ENCODE results near the gene DHX58. TPM values are rescaled to one million over a fixed set of nuclear protein-coding genes. Genes with fewer than 3 reads are reported as not detected.
A peak's percentile ranks its signal among the peaks of the same experiment; 100 is the strongest.
"Not testable (repeated sequence)": the region's sequence is repeated elsewhere in the genome, so short reads cannot be mapped to it uniquely, and the experiment has no call there.

The DHX58 gene
- 15.3 and 20.3 TPM in 2 replicates for total RNA-seq

- peaks cover 48% of the 10 kb centered on the region for H3K4me1 Mint-ChIP-seq (ENCODE audit: low read depth)
- peak within 1 kb of the TSS; percentile 91 for H3K4me3 Mint-ChIP-seq (ENCODE audit: low read depth)
- no peaks in the 10 kb centered on the region for H3K27me3 Mint-ChIP-seq (ENCODE audit: low read depth)
- H3K27ac Mint-ChIP-seq: peak within 1 kb of the TSS; percentile 96
- peaks cover 55% of the 10 kb centered on the region for H3K36me3 Mint-ChIP-seq (ENCODE audit: low read depth)
- peak; percentile 84 for DNase-seq (ENCODE audit: low spot score)
- H3K9me3 Mint-ChIP-seq: no peaks in the 10 kb centered on the region
- intact Hi-C loops (cut with micrococcal nuclease): loop anchor here (1.0 to 5.0 kb wide), 2 partner anchors 45 to 146 kb away; partner anchors contain the start of gene CNP
Measured at GRCh38 chr17:42112552-42113176, at the start of gene DHX58. DHX58 (minus strand) TSS chr17:42112714; CDS start chr17:42111892, 822 bp downstream.

DNA sequence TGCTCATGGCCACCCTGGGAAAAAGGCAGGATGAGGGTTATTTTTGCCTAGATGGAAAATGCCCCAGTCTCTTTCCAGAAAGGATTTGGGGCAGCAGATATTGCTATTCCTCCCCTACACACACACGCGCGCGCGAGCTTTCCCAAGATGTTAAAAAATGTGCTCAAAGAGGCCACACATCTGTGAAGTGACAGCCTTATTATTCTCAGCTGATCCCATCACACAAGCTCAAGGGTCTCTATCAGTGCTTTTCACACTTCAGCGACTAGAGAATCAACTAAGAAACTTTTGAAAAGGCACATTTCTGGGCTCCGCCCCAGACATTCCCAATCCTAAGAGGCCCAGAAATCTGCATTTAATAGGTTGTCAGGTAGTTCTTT is 48.0 kb upstream of the DHX58 start:
- no peak for DNase-seq (ENCODE audit: low spot score)
- H3K9me3 Mint-ChIP-seq: no peaks in the 10 kb centered on the region
- no peak overlapping the region for H3K27ac Mint-ChIP-seq
- intact Hi-C loops (cut with micrococcal nuclease): no loop called here
- no peak overlapping the region for H3K4me3 Mint-ChIP-seq (ENCODE audit: low read depth)
- H3K27me3 Mint-ChIP-seq (ENCODE audit: low read depth): no peaks in the 10 kb centered on the region
- H3K36me3 Mint-ChIP-seq (ENCODE audit: low read depth): no peaks in the 10 kb centered on the region
- peaks cover 4% of the 10 kb centered on the region for H3K4me1 Mint-ChIP-seq (ENCODE audit: low read depth)

DNA sequence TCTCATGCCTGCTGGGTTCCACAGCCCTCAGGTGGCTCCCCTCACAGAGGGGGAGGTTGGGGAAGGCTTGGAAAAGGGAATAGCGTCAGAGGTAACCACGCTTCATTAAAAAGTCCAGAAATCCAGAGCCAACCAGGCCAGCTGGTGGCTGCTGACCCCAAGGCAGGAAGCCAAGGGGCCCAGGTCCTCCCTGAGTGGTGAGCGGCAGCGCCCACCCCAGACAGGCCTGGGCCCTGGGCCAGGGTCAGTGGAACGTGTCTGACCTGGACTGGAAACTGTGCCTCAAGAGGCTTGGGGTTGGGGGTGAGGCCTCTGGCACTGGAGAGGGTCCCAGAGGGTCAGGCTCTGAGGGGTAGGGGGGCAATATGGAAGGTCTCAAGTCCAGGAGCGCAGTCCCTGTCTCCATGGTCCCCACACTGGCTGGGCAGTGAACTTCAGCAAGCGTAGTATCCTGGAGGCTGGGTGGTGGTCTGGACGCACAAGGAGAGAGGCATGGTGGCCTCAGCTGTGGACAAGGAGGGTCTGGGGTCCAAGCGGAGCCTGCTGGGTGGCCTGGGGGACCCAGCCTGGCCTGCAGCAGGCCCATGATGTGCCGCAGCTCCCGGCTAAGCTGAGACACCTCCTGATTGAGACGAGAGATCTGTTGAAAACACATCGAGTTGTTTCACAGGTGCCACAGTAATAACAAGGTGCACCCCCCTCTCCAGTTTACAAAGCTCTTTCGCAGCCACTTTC is 47.4 kb upstream of the DHX58 start:
- Mint-ChIP-seq H3K9me3 (no peaks in the 10 kb centered on the region), H3K27ac (no peak overlapping the region), H3K4me3 (ENCODE audit: low read depth) (no peak overlapping the region), H3K27me3 (ENCODE audit: low read depth) (no peaks in the 10 kb centered on the region), H3K4me1 (ENCODE audit: low read depth) (peaks cover 4% of the 10 kb centered on the region), H3K36me3 (ENCODE audit: low read depth) (no peaks in the 10 kb centered on the region)
- intact Hi-C loops (cut with micrococcal nuclease): loop anchor here (5.0 kb wide), 1 partner anchor 48 kb away; the partner anchor contains the start of gene DHX58
- no peak for DNase-seq (ENCODE audit: low spot score)

DNA sequence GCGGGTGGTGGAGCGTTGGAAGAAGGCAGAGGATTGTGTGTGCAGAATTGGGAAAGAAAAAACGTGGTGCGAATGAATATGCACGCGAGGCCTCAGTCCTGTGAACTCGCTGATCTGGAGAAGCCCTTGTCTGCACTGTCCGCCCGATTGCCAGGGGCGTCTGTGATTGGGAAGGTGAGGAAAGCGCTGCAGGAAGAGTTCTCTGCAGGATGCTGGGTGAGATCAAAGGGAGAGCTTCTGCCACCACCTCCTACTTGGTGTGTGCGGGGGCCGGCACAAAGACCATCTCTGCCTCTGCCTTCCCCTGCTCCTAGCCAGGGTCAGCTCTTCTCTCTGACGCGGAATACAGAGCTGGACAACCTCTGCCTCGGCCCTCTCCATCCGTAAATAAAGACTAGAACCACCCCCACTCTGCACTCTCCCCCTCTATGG is 43.1 kb upstream of the DHX58 start:
- Mint-ChIP-seq H3K9me3 (no peaks in the 10 kb centered on the region), H3K36me3 (ENCODE audit: low read depth) (peaks cover 9% of the 10 kb centered on the region), H3K4me3 (ENCODE audit: low read depth) (peak overlapping the region; percentile 92), H3K27ac (no peak overlapping the region), H3K27me3 (ENCODE audit: low read depth) (no peaks in the 10 kb centered on the region), H3K4me1 (ENCODE audit: low read depth) (peaks cover 22% of the 10 kb centered on the region)
- no peak for DNase-seq (ENCODE audit: low spot score)
- intact Hi-C loops (cut with micrococcal nuclease): loop anchor here (1.0 to 5.0 kb wide), 3 partner anchors 25 to 189 kb away; partner anchors contain the start of genes CNP, DHX58 and KCNH4

- Mint-ChIP-seq H3K27me3 (ENCODE audit: low read depth) (no peaks in the 10 kb centered on the region), H3K36me3 (ENCODE audit: low read depth) (peaks cover 9% of the 10 kb centered on the region), H3K4me1 (ENCODE audit: low read depth) (peaks cover 22% of the 10 kb centered on the region), H3K9me3 (no peaks in the 10 kb centered on the region), H3K4me3 (ENCODE audit: low read depth) (peak overlapping the region; percentile 92), H3K27ac (peak overlapping the region; percentile 77)
- no peak for DNase-seq (ENCODE audit: low spot score)
- intact Hi-C loops (cut with micrococcal nuclease): loop anchor here (2.0 kb wide), 1 partner anchor 27 kb away; the partner anchor contains the start of gene KCNH4
Measured at GRCh38 chr17:42153919-42154742, 41.6 kb upstream of the DHX58 start.

- Mint-ChIP-seq H3K4me3 (ENCODE audit: low read depth) (no peak overlapping the region), H3K4me1 (ENCODE audit: low read depth) (peaks cover 11% of the 10 kb centered on the region), H3K9me3 (no peaks in the 10 kb centered on the region), H3K27ac (no peak overlapping the region), H3K36me3 (ENCODE audit: low read depth) (peaks cover 40% of the 10 kb centered on the region), H3K27me3 (ENCODE audit: low read depth) (no peaks in the 10 kb centered on the region)
- no peak for DNase-seq (ENCODE audit: low spot score)
- intact Hi-C loops (cut with micrococcal nuclease): no loop called here
Measured at GRCh38 chr17:42146911-42147607, 34.5 kb upstream of the DHX58 start.

DNA sequence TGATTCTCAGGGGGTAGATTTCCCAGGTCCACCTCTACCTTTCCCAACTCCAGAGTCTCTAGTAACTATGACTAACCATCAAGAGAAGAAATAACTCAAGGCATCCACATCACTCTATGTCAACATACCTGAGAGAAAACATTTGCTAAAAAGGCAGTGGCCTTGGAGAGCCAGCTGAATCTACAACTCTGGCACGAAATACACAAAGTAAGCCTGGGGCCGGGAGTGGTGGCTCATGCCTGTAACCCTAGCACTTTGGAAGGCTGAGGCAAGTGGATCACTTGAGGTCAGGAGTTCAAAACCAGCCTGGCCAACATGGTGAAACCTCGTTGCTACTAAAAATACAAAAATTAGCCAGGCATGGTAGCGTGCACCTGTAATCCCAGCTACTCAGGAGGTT is 30.6 kb upstream of the DHX58 start:
- H3K4me3 Mint-ChIP-seq (ENCODE audit: low read depth); H3K4me1 Mint-ChIP-seq (ENCODE audit: low read depth); H3K27ac Mint-ChIP-seq; DNase-seq (ENCODE audit: low spot score); H3K9me3 Mint-ChIP-seq; H3K27me3 Mint-ChIP-seq (ENCODE audit: low read depth); intact Hi-C loops (cut with micrococcal nuclease): not testable (repeated sequence)
- peaks cover 36% of the 10 kb centered on the region for H3K36me3 Mint-ChIP-seq (ENCODE audit: low read depth)

DNA sequence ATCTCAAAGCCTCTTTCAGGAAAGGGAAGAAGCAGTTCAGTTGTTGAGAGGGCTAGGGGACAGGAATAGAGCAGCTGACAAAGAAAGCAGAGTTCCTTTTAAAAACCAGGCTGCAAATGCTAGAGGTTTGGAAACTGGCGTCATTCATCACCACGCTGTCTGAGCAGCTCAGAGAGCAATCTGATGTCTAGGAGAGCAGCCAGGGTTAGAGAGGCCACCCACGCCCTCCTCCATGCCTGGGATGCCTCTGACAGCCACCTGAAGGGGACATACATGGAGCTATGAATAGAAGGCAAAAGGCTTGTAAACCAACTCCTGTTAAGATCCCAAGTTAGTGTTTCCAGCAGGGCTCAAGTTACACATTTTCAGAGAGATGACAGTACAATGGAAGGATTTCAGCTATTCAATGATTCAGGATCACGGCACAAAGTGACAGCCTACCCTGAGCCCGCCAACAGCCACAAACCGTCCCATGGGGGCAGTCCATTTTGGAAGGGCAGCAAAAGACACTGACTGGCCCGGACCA is 29.9 kb upstream of the DHX58 start:
- no peaks in the 10 kb centered on the region for H3K27me3 Mint-ChIP-seq (ENCODE audit: low read depth)
- H3K9me3 Mint-ChIP-seq: no peaks in the 10 kb centered on the region
- no peak overlapping the region for H3K4me3 Mint-ChIP-seq (ENCODE audit: low read depth)
- H3K36me3 Mint-ChIP-seq (ENCODE audit: low read depth): peaks cover 32% of the 10 kb centered on the region
- intact Hi-C loops (cut with micrococcal nuclease): no loop called here
- DNase-seq (ENCODE audit: low spot score): no peak
- no peaks in the 10 kb centered on the region for H3K4me1 Mint-ChIP-seq (ENCODE audit: low read depth)
- H3K27ac Mint-ChIP-seq: no peak overlapping the region

GRCh38 chr17:42141382-42141781 is 28.9 kb upstream of the DHX58 start:
- Mint-ChIP-seq H3K27me3 (ENCODE audit: low read depth) (no peaks in the 10 kb centered on the region), H3K4me3 (ENCODE audit: low read depth) (no peak overlapping the region), H3K36me3 (ENCODE audit: low read depth) (peaks cover 24% of the 10 kb centered on the region), H3K9me3 (no peaks in the 10 kb centered on the region), H3K4me1 (ENCODE audit: low read depth) (peaks cover 3% of the 10 kb centered on the region), H3K27ac (no peak overlapping the region)
- no peak for DNase-seq (ENCODE audit: low spot score)
- intact Hi-C loops (cut with micrococcal nuclease): no loop called here

- H3K4me3 Mint-ChIP-seq (ENCODE audit: low read depth); DNase-seq (ENCODE audit: low spot score); H3K9me3 Mint-ChIP-seq; H3K4me1 Mint-ChIP-seq (ENCODE audit: low read depth); H3K27me3 Mint-ChIP-seq (ENCODE audit: low read depth); H3K27ac Mint-ChIP-seq; intact Hi-C loops (cut with micrococcal nuclease): not testable (repeated sequence)
- H3K36me3 Mint-ChIP-seq (ENCODE audit: low read depth): peaks cover 24% of the 10 kb centered on the region
Measured at GRCh38 chr17:42140690-42141089, 28.2 kb upstream of the DHX58 start.

DNA sequence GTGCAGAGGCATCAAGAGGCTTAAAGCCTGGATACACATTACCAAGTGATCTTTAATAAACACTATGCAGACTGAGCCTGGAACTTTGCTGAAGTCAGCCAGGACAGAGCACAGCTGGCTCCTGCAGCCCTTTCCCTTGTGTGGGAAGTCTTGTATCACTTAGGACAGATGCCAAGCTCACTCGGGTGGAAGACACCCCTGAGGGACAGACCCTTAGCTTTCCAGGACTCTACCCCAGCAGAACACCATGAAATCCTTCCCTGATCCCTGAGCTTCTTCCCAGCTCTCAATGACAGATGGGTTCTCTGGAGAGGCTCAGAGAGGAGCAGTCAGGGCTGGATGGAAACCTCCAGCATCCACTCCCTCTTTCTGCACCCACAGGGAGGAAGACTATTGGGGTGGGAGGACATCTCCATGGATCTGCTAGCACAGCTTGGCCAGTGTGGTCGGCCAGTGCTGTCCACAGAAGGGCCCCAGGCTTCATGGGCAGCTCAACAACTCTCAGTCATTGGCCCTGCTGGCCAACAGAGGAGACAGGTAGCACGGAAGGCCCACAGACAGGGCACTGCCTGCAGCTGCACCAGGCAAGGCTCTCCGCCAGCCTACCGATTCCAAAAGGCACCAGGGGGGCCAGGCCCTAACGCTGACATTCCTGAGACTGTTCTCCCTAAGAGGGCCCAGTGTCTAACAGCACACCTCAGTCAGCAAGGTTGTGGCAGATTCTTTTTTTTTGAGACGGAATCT is 26.4 kb upstream of the DHX58 start:
- no peaks in the 10 kb centered on the region for H3K9me3 Mint-ChIP-seq
- H3K27ac Mint-ChIP-seq: no peak overlapping the region
- no peaks in the 10 kb centered on the region for H3K27me3 Mint-ChIP-seq (ENCODE audit: low read depth)
- H3K4me3 Mint-ChIP-seq (ENCODE audit: low read depth): no peak overlapping the region
- intact Hi-C loops (cut with micrococcal nuclease): no loop called here
- H3K36me3 Mint-ChIP-seq (ENCODE audit: low read depth): peaks cover 25% of the 10 kb centered on the region
- peaks cover 13% of the 10 kb centered on the region for H3K4me1 Mint-ChIP-seq (ENCODE audit: low read depth)
- no peak for DNase-seq (ENCODE audit: low spot score)

Measured in activated T-helper 2 cell treated with anti-CD3 and anti-CD28 coated beads, Interferon-gamma antibody, Interleukin-2, Interleukin-4, amounts not matched to agents 10 μg/mL and 5 μg/mL and 100 μg/mL, durations not matched to agents 14 hours and 24 hours and 36 hours (primary cell).